Activated naive CD4-positive, alpha-beta T cell treated with anti-CD3 and anti-CD28 coated beads, Interleukin-2, amount 10 ng/mL, durations not matched to agents 7 days and 5 days (primary cell): ENCODE data around the gene SYPL1.

Experiments used
- CTCF ChIA-PET: fragments of 350-600 bp; sonication (Branson Sonifier 250); formaldehyde crosslinking; loops from one replicate; lab custom pipeline; 2021; ENCODE audit warnings: antibody characterized with exemption; lab: Charles Lee
- DNase-seq: peaks from one replicate; pipeline ENCODE4 v3.0.0-alpha.2; 2020
- H3K27ac Mint-ChIP-seq: one replicate; pipeline ENCODE4 v1.8.0; 2021; ENCODE audit warnings: mild to moderate bottlenecking, moderate library complexity, mixed read lengths
- H3K27me3 Mint-ChIP-seq: one replicate; pipeline ENCODE4 v1.8.0; 2021; ENCODE audit warnings: mild to moderate bottlenecking, mixed read lengths
- H3K36me3 Mint-ChIP-seq: one replicate; pipeline ENCODE4 v1.8.0; 2021; ENCODE audit warnings: mixed read lengths
- H3K4me1 Mint-ChIP-seq: one replicate; pipeline ENCODE4 v1.8.0; 2021; ENCODE audit warnings: mixed read lengths
- H3K4me3 Mint-ChIP-seq: one replicate; pipeline ENCODE4 v1.8.0; 2021; ENCODE audit warnings: mild to moderate bottlenecking, moderate library complexity, mixed read lengths
- H3K9me3 Mint-ChIP-seq: one replicate; pipeline ENCODE4 v1.8.0; 2021; ENCODE audit warnings: mixed read lengths

SYPL1 gene

GRCh38 chr7:106063024-106063423 is 49.1 kb downstream of the SYPL1 start:
- H3K4me1 Mint-ChIP-seq = peaks cover 40% of the 10 kb centered on the region
- no peak overlapping the region for H3K4me3 Mint-ChIP-seq
- H3K27ac Mint-ChIP-seq = no peak overlapping the region
- no peaks in the 10 kb centered on the region for H3K36me3 Mint-ChIP-seq
- CTCF ChIA-PET = interaction anchor here (2.6 kb wide), 1 partner anchor 91 kb away, joined by 7 read pairs; no protein-coding TSS in a partner anchor
- no peak for DNase-seq
- H3K9me3 Mint-ChIP-seq = no peaks in the 10 kb centered on the region
- H3K27me3 Mint-ChIP-seq = no peaks in the 10 kb centered on the region

GRCh38 chr7:106062521-106062931 is 49.6 kb downstream of the SYPL1 start:
- DNase-seq = peak; percentile 16
- no peaks in the 10 kb centered on the region for H3K27me3 Mint-ChIP-seq
- H3K36me3 Mint-ChIP-seq = no peaks in the 10 kb centered on the region
- no peaks in the 10 kb centered on the region for H3K9me3 Mint-ChIP-seq
- H3K27ac Mint-ChIP-seq = no peak overlapping the region
- H3K4me3 Mint-ChIP-seq = no peak overlapping the region
- CTCF ChIA-PET = interaction anchor here (1.9 kb wide), 1 partner anchor 12 kb away, joined by 4 read pairs; no protein-coding TSS in a partner anchor
- peaks cover 45% of the 10 kb centered on the region for H3K4me1 Mint-ChIP-seq

DNA sequence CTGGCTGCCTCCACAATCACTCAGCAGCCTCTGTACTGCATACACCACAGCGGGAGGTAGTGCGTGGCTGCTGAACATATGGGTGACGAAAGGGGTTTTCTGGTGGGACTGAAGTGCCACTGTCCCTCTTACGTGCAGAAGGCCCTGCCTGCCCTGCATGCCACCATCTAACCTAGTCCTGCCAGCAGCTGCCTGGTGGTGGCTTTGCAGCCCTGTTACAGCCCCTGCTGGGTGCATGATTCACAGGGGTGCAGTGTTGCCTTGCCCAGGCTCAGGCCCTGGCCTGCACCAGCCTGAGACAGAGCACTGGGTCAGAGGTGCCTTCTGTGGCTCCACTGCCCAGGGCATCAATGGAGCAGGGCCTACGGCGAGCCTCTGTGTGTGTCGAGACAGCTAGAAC is 50.1 kb downstream of the SYPL1 start:
- Mint-ChIP-seq H3K9me3 (no peaks in the 10 kb centered on the region), H3K27ac (no peak overlapping the region), H3K4me3 (no peak overlapping the region), H3K36me3 (no peaks in the 10 kb centered on the region), H3K27me3 (no peaks in the 10 kb centered on the region), H3K4me1 (peaks cover 50% of the 10 kb centered on the region)
- CTCF ChIA-PET = interaction anchor here (1.9 to 8.2 kb wide), 2 partner anchors 13 to 91 kb away, joined by 4 to 190 read pairs; no protein-coding TSS in a partner anchor
- DNase-seq = peak; percentile 1

DNA sequence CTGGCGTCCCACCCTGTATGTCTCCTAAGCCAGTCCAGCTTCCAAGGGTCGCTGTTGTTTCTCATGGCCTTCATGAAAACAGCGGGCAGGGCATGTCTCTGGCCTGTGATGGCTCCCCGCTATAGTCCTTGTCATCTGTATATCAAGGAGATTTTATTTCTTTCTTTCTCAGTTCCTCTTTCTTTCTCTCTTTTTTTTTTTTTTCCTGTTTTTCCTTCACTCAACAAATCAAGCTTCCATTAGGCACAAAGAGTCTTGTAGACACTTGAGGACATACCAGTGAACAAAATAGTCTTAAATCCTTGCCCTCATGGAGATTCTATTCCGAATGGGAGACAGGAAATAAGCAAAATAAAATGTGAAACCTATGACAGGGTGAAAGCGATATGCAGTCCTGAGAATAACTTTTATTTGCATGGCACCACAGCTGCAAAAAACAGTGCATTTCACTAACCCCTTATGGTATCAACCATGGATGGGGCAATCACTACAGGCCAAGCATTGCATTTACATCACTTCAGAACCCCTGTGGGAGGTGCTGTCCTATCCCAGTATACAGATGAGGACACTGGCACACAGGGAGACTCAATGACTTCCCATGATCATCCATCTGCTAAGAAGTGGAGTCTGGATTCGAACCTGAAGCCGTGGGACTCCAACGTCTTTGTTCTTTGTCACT is 50.7 kb downstream of the SYPL1 start:
- no peaks in the 10 kb centered on the region for H3K27me3 Mint-ChIP-seq
- no peak overlapping the region for H3K4me3 Mint-ChIP-seq

DNA sequence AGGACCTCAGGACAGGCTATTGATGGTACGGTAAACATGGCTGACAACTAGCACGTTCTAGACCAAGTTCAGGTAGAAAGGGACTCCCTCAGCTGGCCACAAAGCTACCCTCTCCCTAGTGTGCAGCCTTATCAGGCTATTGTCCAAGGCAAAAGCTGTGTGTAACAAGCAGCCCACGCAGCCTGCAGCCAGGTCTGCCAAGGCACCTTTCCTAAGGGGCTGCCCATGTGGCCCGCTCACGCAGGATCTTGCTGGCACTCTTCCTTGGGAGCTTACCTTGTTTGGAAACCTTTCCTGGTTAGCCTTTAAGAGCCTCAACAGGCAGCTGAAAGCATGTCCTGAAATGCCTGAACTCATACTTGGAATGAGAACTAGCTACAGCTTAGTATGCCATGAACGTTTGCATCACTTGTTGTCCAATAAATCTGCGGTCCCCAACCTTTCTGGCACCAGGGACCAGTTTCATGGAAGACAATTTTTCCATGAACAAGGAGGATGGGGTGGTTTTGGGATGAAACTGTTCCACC is 51.7 kb downstream of the SYPL1 start:
- Mint-ChIP-seq H3K27me3 (peaks cover under 1% of the 10 kb centered on the region), H3K4me1 (peaks cover 53% of the 10 kb centered on the region), H3K9me3 (no peaks in the 10 kb centered on the region), H3K4me3 (no peak overlapping the region), H3K27ac (no peak overlapping the region), H3K36me3 (no peaks in the 10 kb centered on the region)
- no peak for DNase-seq
- CTCF ChIA-PET = interaction anchor here (0.7 to 8.2 kb wide), 5 partner anchors 11 to 107 kb away, joined by 3 to 190 read pairs (median 4); no protein-coding TSS in a partner anchor

More for the DNA sequence above, 50.7 kb downstream of the SYPL1 start:
- DNase-seq = no peak
- no peaks in the 10 kb centered on the region for H3K9me3 Mint-ChIP-seq
- CTCF ChIA-PET = interaction anchor here (1.2 to 8.2 kb wide), 4 partner anchors 10 to 106 kb away, joined by 4 to 190 read pairs (median 4); no protein-coding TSS in a partner anchor
- H3K4me1 Mint-ChIP-seq = peaks cover 53% of the 10 kb centered on the region
- no peaks in the 10 kb centered on the region for H3K36me3 Mint-ChIP-seq
- no peak overlapping the region for H3K27ac Mint-ChIP-seq

- Mint-ChIP-seq H3K9me3 (no peaks in the 10 kb centered on the region), H3K27ac (no peak overlapping the region), H3K36me3 (no peaks in the 10 kb centered on the region), H3K4me3 (no peak overlapping the region), H3K4me1 (peaks cover 53% of the 10 kb centered on the region), H3K27me3 (peaks cover 8% of the 10 kb centered on the region)
- CTCF ChIA-PET = interaction anchor here (1.6 to 8.2 kb wide), 4 partner anchors 52 to 107 kb away, joined by 7 to 190 read pairs (median 26); no protein-coding TSS in a partner anchor
- DNase-seq = no peak
These were observed 52.6 kb downstream of the SYPL1 start for GRCh38 chr7:106059556-106059955.

GRCh38 chr7:106058928-106059324 is 53.2 kb downstream of the SYPL1 start:
- Mint-ChIP-seq H3K4me3 (no peak overlapping the region), H3K36me3 (no peaks in the 10 kb centered on the region), H3K9me3 (no peaks in the 10 kb centered on the region), H3K27me3 (peaks cover 14% of the 10 kb centered on the region), H3K27ac (no peak overlapping the region), H3K4me1 (peaks cover 50% of the 10 kb centered on the region)
- CTCF ChIA-PET = interaction anchor here (1.0 to 8.2 kb wide), 9 partner anchors 14 to 108 kb away, joined by 3 to 190 read pairs (median 8); no protein-coding TSS in a partner anchor
- no peak for DNase-seq

DNA sequence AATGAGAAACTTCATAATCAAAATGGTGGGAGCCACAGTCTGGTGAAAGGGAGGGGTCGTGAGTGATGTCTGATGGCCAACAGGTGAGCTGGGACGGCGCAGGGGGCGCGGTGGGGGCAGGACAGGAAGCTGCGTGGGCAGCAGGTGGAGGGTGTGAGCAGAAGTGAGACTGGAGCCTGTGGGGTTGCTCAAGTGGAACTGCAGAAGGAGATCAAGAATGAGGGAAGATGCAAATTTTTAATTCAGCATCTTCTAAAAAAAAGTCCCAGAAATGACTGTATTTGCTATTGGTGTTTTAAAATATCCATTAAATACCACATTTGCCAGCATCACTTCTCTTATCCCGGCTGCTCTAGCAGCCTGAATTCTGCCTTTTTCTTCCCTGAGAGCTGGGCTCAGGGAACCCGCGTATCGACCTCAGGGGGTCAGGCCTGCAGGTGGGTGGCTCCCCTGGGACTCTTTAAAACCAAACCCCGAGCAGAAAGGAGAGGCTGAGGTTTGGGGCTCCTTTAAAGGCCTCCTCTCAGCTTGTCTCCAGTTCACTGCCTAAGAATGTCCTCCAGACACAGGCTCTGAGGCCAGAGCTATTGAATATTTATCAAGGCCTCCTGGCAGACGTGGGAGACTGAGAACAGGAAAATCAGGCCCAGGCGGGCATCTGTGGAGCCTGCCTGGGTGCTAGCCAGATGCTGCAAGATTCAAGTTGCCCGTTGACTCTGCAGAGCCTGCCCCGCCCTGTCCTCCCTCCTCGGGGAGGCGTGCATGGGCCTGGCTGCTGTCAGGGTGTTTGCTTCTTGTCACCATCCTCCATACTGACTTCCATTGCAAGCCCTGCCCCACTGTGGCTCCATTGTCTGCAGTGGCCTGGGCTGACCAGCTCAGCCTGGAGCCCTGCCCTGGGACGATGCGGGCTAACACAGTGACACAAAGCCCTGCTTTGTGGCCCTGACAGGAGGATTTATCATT is 53.9 kb downstream of the SYPL1 start:
- H3K4me3 Mint-ChIP-seq = no peak overlapping the region
- peaks cover 21% of the 10 kb centered on the region for H3K27me3 Mint-ChIP-seq
- CTCF ChIA-PET = interaction anchor here (0.5 to 8.2 kb wide), 20 partner anchors 12 to 298 kb away, joined by 3 to 190 read pairs (median 6); no protein-coding TSS in a partner anchor
- no peak for DNase-seq
- peaks cover 44% of the 10 kb centered on the region for H3K4me1 Mint-ChIP-seq
- H3K27ac Mint-ChIP-seq = no peak overlapping the region
- H3K36me3 Mint-ChIP-seq = no peaks in the 10 kb centered on the region
- no peaks in the 10 kb centered on the region for H3K9me3 Mint-ChIP-seq

DNA sequence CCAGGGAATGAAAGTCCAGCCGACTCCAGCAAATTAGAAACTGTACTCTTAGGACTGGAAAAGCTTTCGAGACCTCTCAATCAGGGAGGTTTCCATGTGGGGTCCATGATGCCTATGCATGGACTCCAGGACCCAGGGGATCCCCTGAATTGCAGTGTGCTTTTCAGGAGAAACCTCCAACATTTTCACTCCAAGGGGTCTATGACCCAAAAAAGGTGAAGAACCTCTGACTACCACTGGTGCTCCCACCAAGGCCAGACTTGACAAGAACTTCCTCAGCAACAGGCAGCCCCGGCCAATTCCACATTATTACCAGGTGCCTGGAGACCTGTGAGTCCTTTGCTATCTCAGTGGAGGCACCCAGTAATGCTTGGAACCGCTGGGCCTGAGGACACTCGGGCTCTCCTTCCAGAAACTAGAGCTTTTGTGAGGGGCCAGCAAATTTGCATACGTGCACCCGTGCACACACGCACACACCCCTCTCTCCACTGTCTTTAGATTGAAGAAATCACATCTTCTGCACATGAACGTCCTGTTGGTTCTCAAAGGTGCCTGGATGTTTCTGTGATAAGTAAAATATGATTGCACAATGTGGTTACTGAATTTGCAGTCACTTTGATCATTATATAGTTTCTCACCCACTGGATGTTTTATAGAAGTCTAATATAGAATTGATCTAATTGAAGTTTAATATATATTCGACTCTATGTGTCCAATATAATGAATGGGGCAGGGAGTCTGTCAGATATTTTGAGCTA is 54.7 kb downstream of the SYPL1 start:
- Mint-ChIP-seq H3K9me3 (no peaks in the 10 kb centered on the region), H3K4me3 (no peak overlapping the region), H3K27ac (no peak overlapping the region), H3K4me1 (peaks cover 35% of the 10 kb centered on the region), H3K36me3 (no peaks in the 10 kb centered on the region), H3K27me3 (peaks cover 27% of the 10 kb centered on the region)
- CTCF ChIA-PET = interaction anchor here (0.5 to 8.2 kb wide), 20 partner anchors 13 to 297 kb away, joined by 3 to 190 read pairs (median 7); no protein-coding TSS in a partner anchor
- DNase-seq = no peak

GRCh38 chr7:106056513-106057203 is 55.5 kb downstream of the SYPL1 start:
- H3K36me3 Mint-ChIP-seq = no peaks in the 10 kb centered on the region
- DNase-seq = peak; percentile 81
- H3K4me3 Mint-ChIP-seq = no peak overlapping the region
- H3K4me1 Mint-ChIP-seq = peaks cover 28% of the 10 kb centered on the region
- CTCF ChIA-PET = interaction anchor here (1.3 to 8.2 kb wide), 14 partner anchors 16 to 296 kb away, joined by 5 to 190 read pairs (median 8); no protein-coding TSS in a partner anchor
- H3K9me3 Mint-ChIP-seq = no peaks in the 10 kb centered on the region
- H3K27me3 Mint-ChIP-seq = peaks cover 32% of the 10 kb centered on the region
- H3K27ac Mint-ChIP-seq = no peak overlapping the region

GRCh38 chr7:106054971-106055532 is 57.1 kb downstream of the SYPL1 start:
- CTCF ChIA-PET = interaction anchor here (2.5 to 8.2 kb wide), 3 partner anchors 98 to 294 kb away, joined by 8 to 190 read pairs (median 45); no protein-coding TSS in a partner anchor
- Mint-ChIP-seq H3K4me1 (peaks cover 28% of the 10 kb centered on the region), H3K9me3 (no peaks in the 10 kb centered on the region), H3K27ac (no peak overlapping the region), H3K27me3 (peaks cover 47% of the 10 kb centered on the region), H3K36me3 (no peaks in the 10 kb centered on the region), H3K4me3 (no peak overlapping the region)
- DNase-seq = no peak

DNA sequence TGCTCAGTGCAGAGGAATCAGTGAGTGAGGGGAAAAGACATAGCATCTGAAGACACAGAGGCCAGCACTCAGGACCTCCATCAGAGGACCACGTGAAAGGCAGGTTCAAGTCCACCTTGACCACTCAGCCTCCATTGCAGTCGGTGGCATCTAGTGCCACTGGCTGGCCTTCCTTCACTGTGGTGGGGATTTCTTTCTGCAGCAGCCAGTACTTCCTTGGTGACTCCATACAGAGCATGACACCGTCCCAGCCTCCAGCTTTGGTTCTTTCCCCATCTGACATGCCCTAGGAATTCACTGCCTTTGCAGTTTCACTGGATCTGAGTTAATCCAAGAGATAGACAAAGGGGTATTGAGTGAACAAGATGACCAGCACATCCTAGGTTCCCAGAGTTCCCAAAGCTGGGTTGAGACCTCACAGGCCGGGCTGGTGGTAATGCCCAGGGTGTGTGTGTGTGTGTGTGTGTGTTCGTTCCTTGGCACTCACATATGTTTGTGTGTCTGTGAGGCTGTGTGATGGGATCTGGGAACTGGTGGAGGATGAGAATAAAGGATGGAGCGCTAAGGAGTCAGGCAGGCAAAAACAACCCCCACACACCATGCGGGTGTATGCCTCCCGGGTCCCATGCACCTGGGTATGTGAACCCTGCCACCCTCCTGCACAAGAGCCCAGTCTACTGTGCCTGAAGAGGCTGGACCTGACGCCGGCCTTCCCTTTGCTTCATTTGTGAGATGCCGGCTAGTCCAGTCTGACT is 57.8 kb downstream of the SYPL1 start:
- no peaks in the 10 kb centered on the region for H3K36me3 Mint-ChIP-seq
- H3K27ac Mint-ChIP-seq = no peak overlapping the region
- CTCF ChIA-PET = interaction anchor here (2.5 to 8.2 kb wide), 2 partner anchors 99 to 293 kb away, joined by 8 to 190 read pairs; no protein-coding TSS in a partner anchor
- H3K27me3 Mint-ChIP-seq = peaks cover 47% of the 10 kb centered on the region
- no peaks in the 10 kb centered on the region for H3K9me3 Mint-ChIP-seq
- DNase-seq = peak; percentile 11
- peaks cover 26% of the 10 kb centered on the region for H3K4me1 Mint-ChIP-seq
- no peak overlapping the region for H3K4me3 Mint-ChIP-seq
